ENCODE results near the gene INPP5D.
"Not testable (repeated sequence)": the region's sequence is repeated elsewhere in the genome, so short reads cannot be mapped to it uniquely, and the experiment has no call there.

Gene INPP5D

GRCh38 chr2:233146194-233146593, 86.1 kb downstream of the INPP5D start:
- no peak for TF ChIP-seq CTCF (IDR thresholded peaks at IDR 0.05; ENCODE audit: insufficient read depth, low read depth, low read length, missing control alignments)
- H3K4me3 ChIP-seq (ENCODE audit: low read length): no peak overlapping the region
- DNase-seq (ENCODE audit: low read depth): no peak

GRCh38 chr2:233147136-233147828, 87.1 kb downstream of the INPP5D start:
- H3K4me3 ChIP-seq (ENCODE audit: low read length): no peak overlapping the region
- TF ChIP-seq CTCF (IDR thresholded peaks at IDR 0.05; ENCODE audit: insufficient read depth, low read depth, low read length, missing control alignments): no peak
- no peak for DNase-seq (ENCODE audit: low read depth)

- no peak for DNase-seq (ENCODE audit: low read depth)
- TF ChIP-seq CTCF (IDR thresholded peaks at IDR 0.05; ENCODE audit: insufficient read depth, low read depth, low read length, missing control alignments): no peak
- no peak overlapping the region for H3K4me3 ChIP-seq (ENCODE audit: low read length)
Observed at GRCh38 chr2:233147829-233148167, 87.7 kb downstream of the INPP5D start.

GRCh38 chr2:233148354-233148753, 88.2 kb downstream of the INPP5D start:
- H3K4me3 ChIP-seq (ENCODE audit: low read length): no peak overlapping the region
- no peak for DNase-seq (ENCODE audit: low read depth)
- TF ChIP-seq CTCF (IDR thresholded peaks at IDR 0.05; ENCODE audit: insufficient read depth, low read depth, low read length, missing control alignments): no peak

GRCh38 chr2:233152541-233152940, 92.4 kb downstream of the INPP5D start:
- no peak overlapping the region for H3K4me3 ChIP-seq (ENCODE audit: low read length)
- DNase-seq (ENCODE audit: low read depth): no peak
- no peak for TF ChIP-seq CTCF (IDR thresholded peaks at IDR 0.05; ENCODE audit: insufficient read depth, low read depth, low read length, missing control alignments)

GRCh38 chr2:233153146-233153798, 93.1 kb downstream of the INPP5D start:
- TF ChIP-seq CTCF (IDR thresholded peaks at IDR 0.05; ENCODE audit: insufficient read depth, low read depth, low read length, missing control alignments): no peak
- DNase-seq (ENCODE audit: low read depth): no peak
- H3K4me3 ChIP-seq (ENCODE audit: low read length): no peak overlapping the region

- no peak for TF ChIP-seq CTCF (IDR thresholded peaks at IDR 0.05; ENCODE audit: insufficient read depth, low read depth, low read length, missing control alignments)
- no peak for DNase-seq (ENCODE audit: low read depth)
Observed at GRCh38 chr2:233156001-233156400, 95.9 kb downstream of the INPP5D start.

GRCh38 chr2:233156461-233156860, 96.3 kb downstream of the INPP5D start:
- H3K4me3 ChIP-seq (ENCODE audit: low read length); DNase-seq (ENCODE audit: low read depth): not testable (repeated sequence)

More at GRCh38 chr2:233156001-233156400, 95.9 kb downstream of the INPP5D start:
- H3K4me3 ChIP-seq (ENCODE audit: low read length): no peak overlapping the region

Data from epithelial cell of esophagus (primary cell).